OCI-LY7 (cell line): ENCODE measurements around the gene HS6ST3. TPM values are rescaled to one million over a fixed set of nuclear protein-coding genes. Genes with fewer than 3 reads are reported as not detected.

Experiments
- BruUV-seq: library from RNA; stranded (reverse); fragments of 400-500 nt; replicated peaks from 2 replicates; lab custom pipeline; 2021; lab: Mats Ljungman, UMichigan
- CTCF ChIA-PET: fragments of 300-600 bp; sonication (Branson Sonifier 250); formaldehyde crosslinking; loops from one replicate; lab custom pipeline; 2022; ENCODE audit warnings: antibody characterized with exemption; ENCODE audit not compliant: unreplicated experiment; lab: Charles Lee
- POLR2A ChIA-PET: fragments of 300-600 bp; sonication (Branson Sonifier 250); formaldehyde crosslinking; loops from one replicate; lab custom pipeline; 2022; ENCODE audit warnings: antibody characterized with exemption; lab: Charles Lee
- DNase-seq: peaks from one replicate; pipeline ENCODE4 v3.0.0-alpha.2; 2015; ENCODE audit warnings: low spot score
- H2AFZ ChIP-seq: fragments of 200-600 bp; sonication (generic), shearing (Covaris generic); 2 replicates; pipeline ENCODE4 v1.6.1; 2014; ENCODE audit warnings: mild to moderate bottlenecking, antibody characterized with exemption, low read length, moderate library complexity
- H3K27ac ChIP-seq: fragments of 200-600 bp; sonication (generic); 2 replicates; pipeline ENCODE4 v1.5.1; 2014; ENCODE audit warnings: mixed run types, low read depth, mild to moderate bottlenecking, moderate library complexity, low read length, inconsistent platforms; ENCODE audit not compliant: poor library complexity, severe bottlenecking
- H3K36me3 ChIP-seq: fragments of 200-600 bp; sonication (generic); 2 replicates; pipeline ENCODE4 v1.6.1; 2014; ENCODE audit warnings: mild to moderate bottlenecking, antibody characterized with exemption, low read length, moderate library complexity, mixed read lengths; ENCODE audit not compliant: insufficient read depth
- H3K4me1 ChIP-seq: fragments of 200-600 bp; sonication (generic); 2 replicates; pipeline ENCODE4 v1.5.1; 2014; ENCODE audit warnings: mild to moderate bottlenecking, low read length; ENCODE audit not compliant: insufficient read depth, poor library complexity, severe bottlenecking
- H3K4me2 ChIP-seq: fragments of 200-600 bp; sonication (generic); 2 replicates; pipeline ENCODE4 v1.6.1; 2014; ENCODE audit warnings: mild to moderate bottlenecking, low read length
- H3K4me3 ChIP-seq: fragments of 200-600 bp; sonication (generic); 2 replicates; pipeline ENCODE4 v1.5.1; 2014; ENCODE audit warnings: mild to moderate bottlenecking, low read depth, low read length; ENCODE audit not compliant: poor library complexity, severe bottlenecking
- H3K79me2 ChIP-seq: fragments of 200-600 bp; sonication (generic); 2 replicates; pipeline ENCODE4 v1.6.1; 2016; ENCODE audit warnings: low read depth, mild to moderate bottlenecking, low read length, moderate library complexity, mixed read lengths; ENCODE audit not compliant: insufficient read depth
- H3K9me2 ChIP-seq: fragments of 200-600 bp; sonication (generic); 2 replicates; pipeline ENCODE4 v1.6.1; 2016; ENCODE audit warnings: mild to moderate bottlenecking, low read length, mixed read lengths; ENCODE audit not compliant: insufficient read depth
- H3K9me3 ChIP-seq: fragments of 200-600 bp; sonication (generic); 2 replicates; pipeline ENCODE4 v1.6.1; 2014; ENCODE audit warnings: mild to moderate bottlenecking, mixed run types, low read length, mixed read lengths
- H4K20me1 ChIP-seq: fragments of 200-600 bp; sonication (generic); 2 replicates; pipeline ENCODE4 v1.6.1; 2014; ENCODE audit warnings: mild to moderate bottlenecking, antibody characterized with exemption, low read length, moderate library complexity, mixed read lengths; ENCODE audit not compliant: insufficient read depth
- EZH2phosphoT487 ChIP-seq: fragments of 200-600 bp; sonication (generic); IDR thresholded peaks from 2 replicates; pipeline ENCODE4 v1.6.1; 2018; ENCODE audit warnings: low read depth, borderline replicate concordance, mild to moderate bottlenecking, mixed run types, antibody characterized with exemption, low read length, moderate library complexity, mixed read lengths
- intact Hi-C: fragments of 100-400 bp; cut with micrococcal nuclease; formaldehyde crosslinking; loops from one replicate; pipeline ENCODE4 v1.10.0; 2022; ENCODE audit not compliant: unreplicated experiment
- total RNA-seq, 2 experiments: library from RNA; depleted of rRNA in 1 of 2; stranded (reverse); fragments of >200 nt in 1 of 2; shearing (Covaris generic) in 1 of 2; gene quantifications; 2 replicates each; pipeline ENCODE4 v1.2.3, GENCODE V29; 2014 to 2022
- TF ChIP-seq, protein P1 (sequence below): fragments of 200-600 bp; sonication (generic); conservative IDR thresholded peaks from 2 replicates; pipeline ENCODE4 v1.5.1; 2014; ENCODE audit warnings: mild to moderate bottlenecking, antibody characterized with exemption, low read length, moderate library complexity, mixed read lengths

HS6ST3 gene
- total RNA-seq, 2 experiments from 2014 or later, result not detected

DNA sequence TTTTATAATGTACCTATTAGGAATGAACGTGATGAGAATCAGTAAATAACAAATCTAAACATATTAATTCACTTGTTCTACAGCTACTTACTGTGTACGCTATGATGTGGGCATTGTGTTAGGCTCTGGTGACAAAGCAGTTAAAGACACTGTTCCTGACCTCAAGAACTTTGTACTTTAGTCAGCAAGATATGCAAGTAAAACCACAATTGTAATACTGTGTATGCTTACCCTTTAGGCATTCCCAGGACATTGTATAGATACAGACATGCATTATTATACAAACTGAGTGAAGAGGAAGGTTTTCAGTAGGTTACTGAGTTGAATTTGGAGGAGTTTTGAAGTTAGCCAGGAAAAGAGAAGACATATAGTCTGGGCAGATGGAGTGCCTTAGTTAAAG lies 435.8 kb downstream of the HS6ST3 start:
- intact Hi-C loops, result no loop called here
- no peaks in the 10 kb centered on the region for H3K9me2 ChIP-seq
- ChIA-PET POLR2A (no interaction called here), CTCF (no interaction called here)
- H3K4me3 ChIP-seq, result no peak overlapping the region
- no peak for DNase-seq
- no peaks in the 10 kb centered on the region for H3K36me3 ChIP-seq
- no TSS peak for BruUV-seq
- no peaks in the 10 kb centered on the region for H3K79me2 ChIP-seq
- no peak overlapping the region for H3K4me2 ChIP-seq
- no peak overlapping the region for H2AFZ ChIP-seq
- H3K27ac ChIP-seq, result no peak overlapping the region
- TF ChIP-seq, protein P1, sequence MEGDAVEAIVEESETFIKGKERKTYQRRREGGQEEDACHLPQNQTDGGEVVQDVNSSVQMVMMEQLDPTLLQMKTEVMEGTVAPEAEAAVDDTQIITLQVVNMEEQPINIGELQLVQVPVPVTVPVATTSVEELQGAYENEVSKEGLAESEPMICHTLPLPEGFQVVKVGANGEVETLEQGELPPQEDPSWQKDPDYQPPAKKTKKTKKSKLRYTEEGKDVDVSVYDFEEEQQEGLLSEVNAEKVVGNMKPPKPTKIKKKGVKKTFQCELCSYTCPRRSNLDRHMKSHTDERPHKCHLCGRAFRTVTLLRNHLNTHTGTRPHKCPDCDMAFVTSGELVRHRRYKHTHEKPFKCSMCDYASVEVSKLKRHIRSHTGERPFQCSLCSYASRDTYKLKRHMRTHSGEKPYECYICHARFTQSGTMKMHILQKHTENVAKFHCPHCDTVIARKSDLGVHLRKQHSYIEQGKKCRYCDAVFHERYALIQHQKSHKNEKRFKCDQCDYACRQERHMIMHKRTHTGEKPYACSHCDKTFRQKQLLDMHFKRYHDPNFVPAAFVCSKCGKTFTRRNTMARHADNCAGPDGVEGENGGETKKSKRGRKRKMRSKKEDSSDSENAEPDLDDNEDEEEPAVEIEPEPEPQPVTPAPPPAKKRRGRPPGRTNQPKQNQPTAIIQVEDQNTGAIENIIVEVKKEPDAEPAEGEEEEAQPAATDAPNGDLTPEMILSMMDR, result no peak
- TF ChIP-seq EZH2phosphoT487, result no peak
- no peaks in the 10 kb centered on the region for H3K4me1 ChIP-seq
- no peaks in the 10 kb centered on the region for H4K20me1 ChIP-seq
- no peaks in the 10 kb centered on the region for H3K9me3 ChIP-seq

DNA sequence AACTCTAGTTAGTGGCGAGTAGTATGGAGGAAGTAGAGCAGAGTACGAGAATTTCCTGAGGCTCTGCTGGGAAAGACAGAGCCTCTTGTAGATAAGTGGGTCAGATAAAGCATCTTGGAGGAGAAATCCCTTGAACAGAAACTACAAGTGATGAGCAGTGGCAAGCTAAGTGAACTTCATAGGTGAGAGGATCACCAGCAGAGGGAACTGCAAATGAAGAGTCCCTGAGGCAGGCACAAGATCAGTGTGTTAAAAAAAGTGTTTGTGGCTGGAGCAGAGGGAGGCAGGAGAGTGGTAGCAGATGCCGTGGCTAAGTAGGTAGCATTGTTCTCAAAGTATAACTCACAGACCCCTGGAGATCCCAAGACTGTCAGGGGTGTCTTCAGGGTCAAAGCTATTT lies 437.6 kb downstream of the HS6ST3 start:
- H2AFZ ChIP-seq, result no peak overlapping the region
- DNase-seq, result no peak
- H3K4me3 ChIP-seq, result no peak overlapping the region
- no peaks in the 10 kb centered on the region for H3K79me2 ChIP-seq
- BruUV-seq, result no TSS peak
- no peak overlapping the region for H3K4me2 ChIP-seq
- no peaks in the 10 kb centered on the region for H4K20me1 ChIP-seq
- H3K4me1 ChIP-seq, result no peaks in the 10 kb centered on the region
- CTCF ChIA-PET, result no interaction called here
- no peaks in the 10 kb centered on the region for H3K9me3 ChIP-seq
- no peak overlapping the region for H3K27ac ChIP-seq
- POLR2A ChIA-PET, result no interaction called here
- H3K9me2 ChIP-seq, result no peaks in the 10 kb centered on the region
- TF ChIP-seq, protein P1, result no peak
- no peak for TF ChIP-seq EZH2phosphoT487
- H3K36me3 ChIP-seq, result no peaks in the 10 kb centered on the region
- intact Hi-C loops, result no loop called here

DNA sequence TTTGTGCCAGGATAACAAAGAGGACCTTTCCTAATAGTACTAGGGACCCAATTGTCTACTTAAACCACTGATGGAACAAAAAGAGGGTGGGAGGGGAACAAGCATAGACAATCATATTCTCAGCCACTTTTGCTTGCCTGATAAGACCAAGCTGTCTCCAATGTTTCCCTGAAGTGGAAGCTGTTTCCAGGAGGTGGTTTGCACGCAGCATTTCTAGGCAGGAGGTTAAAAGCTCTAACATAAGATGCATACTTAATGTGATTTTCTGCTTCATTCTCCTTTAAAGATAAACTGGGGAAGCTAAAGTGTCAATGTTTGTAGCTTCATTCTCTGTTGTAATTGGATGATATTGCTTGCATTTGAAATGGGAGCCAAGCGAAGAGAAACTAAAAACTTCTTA lies 442.9 kb downstream of the HS6ST3 start:
- no peak overlapping the region for H3K4me2 ChIP-seq
- ChIA-PET CTCF (no interaction called here), POLR2A (no interaction called here)
- H3K4me3 ChIP-seq, result no peak overlapping the region
- no peak overlapping the region for H3K27ac ChIP-seq
- DNase-seq, result no peak
- no peak overlapping the region for H2AFZ ChIP-seq
- intact Hi-C loops, result no loop called here
- no TSS peak for BruUV-seq
- H3K4me1 ChIP-seq, result no peaks in the 10 kb centered on the region
- TF ChIP-seq EZH2phosphoT487, result no peak
- H3K79me2 ChIP-seq, result no peaks in the 10 kb centered on the region
- no peaks in the 10 kb centered on the region for H3K9me3 ChIP-seq
- H3K36me3 ChIP-seq, result no peaks in the 10 kb centered on the region
- no peaks in the 10 kb centered on the region for H4K20me1 ChIP-seq
- no peaks in the 10 kb centered on the region for H3K9me2 ChIP-seq
